Neural cell (in vitro differentiated cells): ENCODE data around the gene CAND1. TPM values are rescaled to one million over a fixed set of nuclear protein-coding genes. Genes with fewer than 3 reads are reported as not detected.

ENCODE experiments used
- H2AFZ ChIP-seq: fragments of 200-600, 300-800 bp; sonication (generic), shearing (Covaris generic); 2 replicates; pipeline ENCODE4 v1.6.0; 2014; ENCODE audit warnings: low read depth, mild to moderate bottlenecking, antibody characterized with exemption, low read length, moderate library complexity
- H3F3A ChIP-seq: fragments of 200-600 bp; shearing (Covaris generic); 2 replicates; pipeline ENCODE4 v1.6.1; 2016; ENCODE audit warnings: mild to moderate bottlenecking, moderate library complexity, mixed read lengths, antibody characterized with exemption, low read length; ENCODE audit not compliant: insufficient read depth, poor library complexity, severe bottlenecking
- H3K27ac ChIP-seq: fragments of 200-600, 300-800 bp; sonication (generic), shearing (Covaris generic); 2 replicates; pipeline ENCODE4 v1.5.1; 2014; ENCODE audit warnings: mild to moderate bottlenecking, low read length, moderate library complexity
- H3K27me3 ChIP-seq: fragments of 300-800, 200-600 bp; sonication (generic), shearing (Covaris generic); 2 replicates; pipeline ENCODE4 v1.6.0; 2014; ENCODE audit warnings: mild to moderate bottlenecking, low read depth, low read length, moderate library complexity; ENCODE audit not compliant: insufficient read depth
- H3K36me3 ChIP-seq: fragments of 300-800, 200-600 bp; sonication (generic), shearing (Covaris generic); 2 replicates; pipeline ENCODE4 v1.5.1; 2014; ENCODE audit warnings: mild to moderate bottlenecking, antibody characterized with exemption, low read length, moderate library complexity; ENCODE audit not compliant: insufficient read depth
- H3K4me2 ChIP-seq: fragments of 300-800, 200-600 bp; sonication (generic), shearing (Covaris generic); 2 replicates; pipeline ENCODE4 v1.6.0; 2014; ENCODE audit warnings: mild to moderate bottlenecking, low read length
- H3K4me3 ChIP-seq: fragments of 300-800, 200-600 bp; sonication (generic), shearing (Covaris generic); 2 replicates; pipeline ENCODE4 v1.5.1; 2014; ENCODE audit warnings: mild to moderate bottlenecking, low read length, moderate library complexity
- H3K79me2 ChIP-seq: fragments of 200-600 bp; shearing (Covaris generic); replicated peaks from 2 replicates; pipeline ENCODE4 v1.6.0; 2014; ENCODE audit warnings: mild to moderate bottlenecking, low read length, moderate library complexity; ENCODE audit not compliant: insufficient read depth
- H3K9ac ChIP-seq: fragments of 300-800, 200-600 bp; sonication (generic), shearing (Covaris generic); 2 replicates; pipeline ENCODE4 v1.6.1; 2016; ENCODE audit warnings: mild to moderate bottlenecking, low read length, mixed read lengths
- H3K9me2 ChIP-seq: fragments of 200-600 bp; shearing (Covaris generic); 2 replicates; pipeline ENCODE4 v1.6.1; 2016; ENCODE audit warnings: mild to moderate bottlenecking, low read length, mixed read lengths; ENCODE audit not compliant: insufficient read depth
- H3K9me3 ChIP-seq: fragments of 200-600, 300-800 bp; sonication (generic), shearing (Covaris generic); 2 replicates; pipeline ENCODE4 v1.6.1; 2016; ENCODE audit warnings: mild to moderate bottlenecking, mixed run types, low read length, moderate library complexity, mixed read lengths
- H4K20me1 ChIP-seq: fragments of 200-600 bp; shearing (Covaris generic); 2 replicates; pipeline ENCODE4 v1.6.1; 2016; ENCODE audit warnings: mild to moderate bottlenecking, mixed run types; ENCODE audit not compliant: insufficient read depth
- EP300 ChIP-seq: fragments of 450-650 bp; conservative IDR thresholded peaks from 2 replicates; pipeline ENCODE4 v1.6.1; 2014; ENCODE audit warnings: antibody characterized with exemption, mild to moderate bottlenecking, moderate library complexity; ENCODE audit not compliant: poor library complexity, severe bottlenecking
- EZH2 ChIP-seq: fragments of 200-600, 300-800 bp; shearing (Covaris generic), sonication (generic); IDR thresholded peaks from 2 replicates; pipeline ENCODE4 v1.6.1; 2014; ENCODE audit warnings: antibody characterized with exemption, low read length, borderline replicate concordance, mild to moderate bottlenecking; ENCODE audit not compliant: insufficient read depth, poor library complexity, severe bottlenecking
- MXI1 ChIP-seq: fragments of 450-650 bp; conservative IDR thresholded peaks from 2 replicates; pipeline ENCODE4 v1.6.1; 2014; ENCODE audit warnings: antibody characterized with exemption, mild to moderate bottlenecking; ENCODE audit not compliant: poor library complexity, severe bottlenecking
- POLR2AphosphoS5 ChIP-seq: IDR thresholded peaks from 2 replicates; pipeline ENCODE4 v1.6.1; 2012
- RAD21 ChIP-seq: fragments of 450-650 bp; conservative IDR thresholded peaks from 2 replicates; pipeline ENCODE4 v1.6.1; 2014; ENCODE audit warnings: antibody characterized with exemption, mild to moderate bottlenecking, moderate library complexity
- SMC3 ChIP-seq: fragments of 450-650 bp; conservative IDR thresholded peaks from 2 replicates; pipeline ENCODE4 v1.6.1; 2014; ENCODE audit warnings: antibody characterized with exemption, mild to moderate bottlenecking, moderate library complexity; ENCODE audit not compliant: poor library complexity
- TAF1 ChIP-seq: IDR thresholded peaks from 2 replicates; pipeline ENCODE4 v1.6.1; 2012; ENCODE audit warnings: low read depth
- polyA plus RNA-seq: library from polyadenylated mRNA; depleted of rRNA; stranded (reverse); fragments of >200 nt; gene quantifications from 2 replicates; pipeline ENCODE4 v1.2.3, GENCODE V29; 2014
- TF ChIP-seq, protein P1 (sequence below): IDR thresholded peaks from 2 replicates; pipeline ENCODE4 v1.6.1; 2012; ENCODE audit warnings: borderline replicate concordance
- TF ChIP-seq, protein P2 (sequence below): fragments of 450-650 bp; IDR thresholded peaks from 2 replicates; pipeline ENCODE4 v1.5.1; 2014; ENCODE audit warnings: antibody characterized with exemption, mild to moderate bottlenecking, moderate library complexity; ENCODE audit not compliant: poor library complexity, severe bottlenecking

Gene CAND1
- polyA plus RNA-seq, 1 donor from 2014 or later, result 132 TPM

DNA sequence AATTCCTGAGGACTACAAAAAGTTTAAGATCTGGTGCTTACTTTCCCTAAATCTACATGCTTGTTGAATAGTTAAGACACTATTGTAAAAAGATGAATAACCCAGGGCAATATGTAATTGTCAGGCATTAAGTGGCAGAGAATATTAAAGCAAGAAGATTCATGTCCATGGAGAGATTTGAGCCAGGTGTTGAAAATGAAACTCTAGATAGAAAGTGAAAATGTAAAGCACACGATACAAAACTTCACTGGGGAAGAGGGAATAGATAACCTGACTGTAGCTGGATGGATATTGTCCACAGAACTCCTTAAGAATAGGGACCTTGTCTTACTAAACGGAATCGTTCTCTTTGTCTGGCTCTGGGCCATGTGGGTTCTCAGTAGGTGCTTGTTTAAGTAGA is 5.0 kb downstream of the CAND1 start:
- no peak overlapping the region for H3K27ac ChIP-seq
- no peaks in the 10 kb centered on the region for H3K9me3 ChIP-seq
- no peaks in the 10 kb centered on the region for H3K27me3 ChIP-seq
- no peaks in the 10 kb centered on the region for H3K36me3 ChIP-seq
- H3K9ac ChIP-seq, result no peak overlapping the region
- H3K4me2 ChIP-seq, result no peak overlapping the region
- peaks cover 14% of the 10 kb centered on the region for H4K20me1 ChIP-seq
- H3K4me3 ChIP-seq, result no peak overlapping the region
- peaks cover 12% of the 10 kb centered on the region for H3F3A ChIP-seq
- no peaks in the 10 kb centered on the region for H3K9me2 ChIP-seq
- H3K79me2 ChIP-seq, result peaks cover 90% of the 10 kb centered on the region
- TF ChIP-seq, protein P1, sequence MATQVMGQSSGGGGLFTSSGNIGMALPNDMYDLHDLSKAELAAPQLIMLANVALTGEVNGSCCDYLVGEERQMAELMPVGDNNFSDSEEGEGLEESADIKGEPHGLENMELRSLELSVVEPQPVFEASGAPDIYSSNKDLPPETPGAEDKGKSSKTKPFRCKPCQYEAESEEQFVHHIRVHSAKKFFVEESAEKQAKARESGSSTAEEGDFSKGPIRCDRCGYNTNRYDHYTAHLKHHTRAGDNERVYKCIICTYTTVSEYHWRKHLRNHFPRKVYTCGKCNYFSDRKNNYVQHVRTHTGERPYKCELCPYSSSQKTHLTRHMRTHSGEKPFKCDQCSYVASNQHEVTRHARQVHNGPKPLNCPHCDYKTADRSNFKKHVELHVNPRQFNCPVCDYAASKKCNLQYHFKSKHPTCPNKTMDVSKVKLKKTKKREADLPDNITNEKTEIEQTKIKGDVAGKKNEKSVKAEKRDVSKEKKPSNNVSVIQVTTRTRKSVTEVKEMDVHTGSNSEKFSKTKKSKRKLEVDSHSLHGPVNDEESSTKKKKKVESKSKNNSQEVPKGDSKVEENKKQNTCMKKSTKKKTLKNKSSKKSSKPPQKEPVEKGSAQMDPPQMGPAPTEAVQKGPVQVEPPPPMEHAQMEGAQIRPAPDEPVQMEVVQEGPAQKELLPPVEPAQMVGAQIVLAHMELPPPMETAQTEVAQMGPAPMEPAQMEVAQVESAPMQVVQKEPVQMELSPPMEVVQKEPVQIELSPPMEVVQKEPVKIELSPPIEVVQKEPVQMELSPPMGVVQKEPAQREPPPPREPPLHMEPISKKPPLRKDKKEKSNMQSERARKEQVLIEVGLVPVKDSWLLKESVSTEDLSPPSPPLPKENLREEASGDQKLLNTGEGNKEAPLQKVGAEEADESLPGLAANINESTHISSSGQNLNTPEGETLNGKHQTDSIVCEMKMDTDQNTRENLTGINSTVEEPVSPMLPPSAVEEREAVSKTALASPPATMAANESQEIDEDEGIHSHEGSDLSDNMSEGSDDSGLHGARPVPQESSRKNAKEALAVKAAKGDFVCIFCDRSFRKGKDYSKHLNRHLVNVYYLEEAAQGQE, result no peak
- H2AFZ ChIP-seq, result no peak overlapping the region

DNA sequence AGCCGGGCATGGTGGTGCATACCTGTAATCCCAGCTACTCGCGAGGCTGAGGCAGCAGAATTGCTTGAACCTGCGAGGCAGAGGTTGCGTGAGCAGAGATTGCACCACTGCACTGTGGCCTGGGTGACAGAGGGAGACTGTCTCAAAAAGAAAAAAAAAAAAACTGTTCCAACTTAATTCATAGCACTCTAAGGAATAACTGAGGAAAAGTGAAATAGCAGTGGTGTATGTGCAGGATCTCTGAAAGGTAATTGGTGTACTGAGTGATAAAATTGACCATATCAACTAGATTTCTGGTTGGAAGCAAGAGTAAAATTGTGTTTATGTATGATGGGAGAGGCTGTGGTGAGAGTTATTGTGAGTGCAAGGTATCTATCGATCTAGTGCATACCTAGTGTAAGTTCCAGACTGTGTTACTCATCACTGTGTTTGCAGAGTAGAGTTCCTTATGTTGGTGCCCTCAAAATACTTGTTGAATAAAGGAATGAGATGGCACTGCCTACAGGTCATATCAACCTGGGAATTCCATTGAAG is 6.3 kb downstream of the CAND1 start:
- H3K4me3 ChIP-seq, result no peak overlapping the region
- H3K9ac ChIP-seq, result no peak overlapping the region
- H3F3A ChIP-seq, result peaks cover 6% of the 10 kb centered on the region
- no peak for TF ChIP-seq RAD21
- no peak for TF ChIP-seq POLR2AphosphoS5
- TF ChIP-seq EP300, result no peak
- TF ChIP-seq, protein P2, sequence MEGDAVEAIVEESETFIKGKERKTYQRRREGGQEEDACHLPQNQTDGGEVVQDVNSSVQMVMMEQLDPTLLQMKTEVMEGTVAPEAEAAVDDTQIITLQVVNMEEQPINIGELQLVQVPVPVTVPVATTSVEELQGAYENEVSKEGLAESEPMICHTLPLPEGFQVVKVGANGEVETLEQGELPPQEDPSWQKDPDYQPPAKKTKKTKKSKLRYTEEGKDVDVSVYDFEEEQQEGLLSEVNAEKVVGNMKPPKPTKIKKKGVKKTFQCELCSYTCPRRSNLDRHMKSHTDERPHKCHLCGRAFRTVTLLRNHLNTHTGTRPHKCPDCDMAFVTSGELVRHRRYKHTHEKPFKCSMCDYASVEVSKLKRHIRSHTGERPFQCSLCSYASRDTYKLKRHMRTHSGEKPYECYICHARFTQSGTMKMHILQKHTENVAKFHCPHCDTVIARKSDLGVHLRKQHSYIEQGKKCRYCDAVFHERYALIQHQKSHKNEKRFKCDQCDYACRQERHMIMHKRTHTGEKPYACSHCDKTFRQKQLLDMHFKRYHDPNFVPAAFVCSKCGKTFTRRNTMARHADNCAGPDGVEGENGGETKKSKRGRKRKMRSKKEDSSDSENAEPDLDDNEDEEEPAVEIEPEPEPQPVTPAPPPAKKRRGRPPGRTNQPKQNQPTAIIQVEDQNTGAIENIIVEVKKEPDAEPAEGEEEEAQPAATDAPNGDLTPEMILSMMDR, result no peak
- no peak for TF ChIP-seq MXI1
- TF ChIP-seq SMC3, result no peak
- TF ChIP-seq EZH2, result no peak
- TF ChIP-seq, protein P1, result no peak
- TF ChIP-seq TAF1, result no peak
- no peak overlapping the region for H2AFZ ChIP-seq
- H4K20me1 ChIP-seq, result peaks cover 21% of the 10 kb centered on the region
- H3K9me3 ChIP-seq, result no peaks in the 10 kb centered on the region
- H3K27me3 ChIP-seq, result no peaks in the 10 kb centered on the region
- H3K4me2 ChIP-seq, result no peak overlapping the region
- no peaks in the 10 kb centered on the region for H3K9me2 ChIP-seq
- no peak overlapping the region for H3K27ac ChIP-seq
- no peaks in the 10 kb centered on the region for H3K36me3 ChIP-seq
- peaks cover 100% of the 10 kb centered on the region for H3K79me2 ChIP-seq
